22Rv1 (cell line): ENCODE measurements around the gene ENC1.

Experiments
- H3K27ac ChIP-seq: fragments of 450-650 bp; 2 replicates; pipeline ENCODE4 v1.5.1; 2017
- CTCF ChIP-seq: fragments of 450-650 bp; IDR thresholded peaks from 2 replicates; pipeline ENCODE4 v1.5.1; 2017; ENCODE audit warnings: mild to moderate bottlenecking
- ZFX ChIP-seq: fragments of 450-650 bp; IDR thresholded peaks from 2 replicates; pipeline ENCODE4 v1.6.1; 2017; ENCODE audit warnings: antibody characterized with exemption, borderline replicate concordance

The ENC1 gene

GRCh38 chr5:74636149-74636548 lies 4.4 kb downstream of the ENC1 start:
- H3K27ac ChIP-seq, result peak overlapping the region; percentile 15
- TF ChIP-seq CTCF, result no peak
- no peak for TF ChIP-seq ZFX

- H3K27ac ChIP-seq, result peak overlapping the region; percentile 15; the same call in 1 of the 2 replicates
- no peak for TF ChIP-seq CTCF
- TF ChIP-seq ZFX, result no peak
These were observed 5.8 kb downstream of the ENC1 start for GRCh38 chr5:74634611-74635286.

GRCh38 chr5:74633695-74634094 lies 6.8 kb downstream of the ENC1 start:
- no peak for TF ChIP-seq ZFX
- no peak for TF ChIP-seq CTCF
- H3K27ac ChIP-seq, result no peak overlapping the region

GRCh38 chr5:74632947-74633356 lies 7.6 kb downstream of the ENC1 start:
- TF ChIP-seq ZFX (no peak), CTCF (no peak)

GRCh38 chr5:74631081-74631953 lies 9.2 kb downstream of the ENC1 start:
- TF ChIP-seq ZFX (no peak), CTCF (no peak)
- H3K27ac ChIP-seq, result peak overlapping the region; percentile 22

More at GRCh38 chr5:74632947-74633356, 7.6 kb downstream of the ENC1 start:
- H3K27ac ChIP-seq, result peak overlapping the region; percentile 17; the same call in 1 of the 2 replicates

- TF ChIP-seq ZFX, result no peak
- no peak for TF ChIP-seq CTCF
- H3K27ac ChIP-seq, result peak overlapping the region; percentile 22; the same call in 1 of the 2 replicates
These were observed 10.0 kb downstream of the ENC1 start for GRCh38 chr5:74630453-74631066.
